GM12891 (cell line): ENCODE data around the gene FYTTD1.

ENCODE experiments used
- POLR2AphosphoS5 ChIP-seq: IDR thresholded peaks from 2 replicates; pipeline ENCODE4 v1.6.1; 2011; ENCODE audit warnings: low read depth, low read length, control low read depth
- TAF1 ChIP-seq: IDR thresholded peaks from 2 replicates; pipeline ENCODE4 v1.6.1; 2011; ENCODE audit warnings: low read depth, low read length, control low read depth

- no peak for TF ChIP-seq TAF1
- TF ChIP-seq POLR2AphosphoS5 = no peak
These were observed 40.5 kb upstream of the FYTTD1 start for GRCh38 chr3:197709135-197709534.
